ENCODE data around the gene MPV17L2. TPM values are rescaled to one million over a fixed set of nuclear protein-coding genes. Genes with fewer than 3 reads are reported as not detected.

MPV17L2 gene
- total and polyA plus RNA-seq, 2 donors (not counting 3 experiments of a cell fraction or from before 2014, with no cell fraction given), result 13.8 to 27.6 TPM

- Histone ChIP-seq H3K4me1 (ENCODE audit: control insufficient read depth, extremely low read depth, insufficient read depth, low read length) (peaks cover 9% of the 10 kb centered on the region), H3K27ac (ENCODE audit: insufficient read depth, low read depth, low read length) (no peak overlapping the region), H3K9ac (replicated peaks; ENCODE audit: extremely low read depth, insufficient read depth, low read length) (no peak overlapping the region), H3K79me2 (ENCODE audit: control insufficient read depth, insufficient read depth, low read length) (no peaks in the 10 kb centered on the region), H3K4me3 (replicated peaks in 1 of 3; ENCODE audit: insufficient read depth in 1 of 3, low read depth in 1 of 3, low read length in 3 of 3) (no peak overlapping the region), H3K27me3 (ENCODE audit: control insufficient read depth in 2 of 2, insufficient read depth in 2 of 2, low read length in 2 of 2) (peaks cover 5% of the 10 kb centered on the region in 2 experiments), H4K20me1 (replicated peaks; ENCODE audit: control insufficient read depth, extremely low read depth, insufficient read depth, low read length) (no peaks in the 10 kb centered on the region), H3K9me1 (replicated peaks; ENCODE audit: control insufficient read depth, extremely low read depth, insufficient read depth, low read length) (no peaks in the 10 kb centered on the region), H3K9me3 (replicated peaks; ENCODE audit: control insufficient read depth, insufficient read depth, low read length) (no peaks in the 10 kb centered on the region), H3K36me3 (ENCODE audit: control insufficient read depth in 2 of 2, extremely low read depth in 1 of 2, insufficient read depth in 2 of 2, low read length in 2 of 2) (no peaks in the 10 kb centered on the region), H3K4me2 (ENCODE audit: insufficient read depth, low read length) (no peak overlapping the region), H2AFZ (ENCODE audit: low read depth, low read length) (no peak overlapping the region)
- BruUV-seq (replicated peaks), result no TSS peak
- FAIRE-seq (no peak), DNase-seq (ENCODE audit: low read depth, low spot score) (no peak)
- TF ChIP-seq JUN (IDR thresholded peaks at IDR 0.05; ENCODE audit: borderline replicate concordance, insufficient read depth, insufficient read length, low read depth) (no peak), POLR2AphosphoS5 (IDR thresholded peaks at IDR 0.05; ENCODE audit: insufficient read depth, low read depth, low read length) (no peak), EZH2 (IDR thresholded peaks at IDR 0.05; ENCODE audit: borderline replicate concordance, low read depth, low read length, severe bottlenecking) (no peak), MAX (IDR thresholded peaks at IDR 0.05; ENCODE audit: insufficient read depth, insufficient read length) (no peak), FOS (IDR thresholded peaks at IDR 0.05; ENCODE audit: borderline replicate concordance, insufficient read depth, low read length) (no peak), CTCF (IDR thresholded peaks at IDR 0.05; ENCODE audit: extremely low read depth in 1 of 2, insufficient read depth in 1 of 2, low read depth in 1 of 2, low read length in 2 of 2) (no peak), GATA2 (IDR thresholded peaks at IDR 0.05; ENCODE audit: insufficient read depth, insufficient read length, low read depth, low read length) (no peak), POLR2A (IDR thresholded peaks at IDR 0.05; ENCODE audit: low read depth, low read length) (no peak), MYC (IDR thresholded peaks at IDR 0.05; ENCODE audit: low read depth, low read length) (no peak)
- ChIA-PET CTCF (interaction anchor here (0.7 to 2.3 kb wide), 6 partner anchors 12 to 109 kb away, joined by 3 to 17 read pairs (median 4); no protein-coding TSS in a partner anchor), POLR2A (no interaction called here)
- intact Hi-C loops (cut with micrococcal nuclease), result no loop called here
- dilution Hi-C loops (cut with MboI; ENCODE audit: extremely low pct_ligation_motif_present, low sequenced_read_pairs), result no loop called here
These were observed 29.1 kb downstream of the MPV17L2 start for GRCh38 chr19:18221815-18222725.
